Heart left ventricle (tissue), 13 donors: Measurements from ENCODE around the gene TOPORS.

Source experiments
- POLR2A ChIP-seq, 2 donors: fragments of 450-650 bp; IDR thresholded peaks; one replicate each; pipeline ENCODE4 v1.6.1; 2017; ENCODE audit warnings: antibody characterized with exemption in 2 of 2, mild to moderate bottlenecking in 2 of 2, moderate library complexity in 2 of 2
- TF ChIP-seq, protein P1 (sequence below), 12 donors: fragments of 200-600 bp; sonication (generic) in 4 of 12; IDR thresholded peaks; one replicate each; pipeline versions ENCODE4 v1.5.0 to v1.8.0; 2018 to 2022; ENCODE audit warnings: antibody characterized with exemption in 12 of 12, mild to moderate bottlenecking in 5 of 12
- donor health status: ischemic (EF 13 %, LVEDD 7.1; RV severe dilation, severe dysfunction).
- donor health status: DM: no; HTN: yes; CAD: no.
- donor health status: DM: no; HTN: no; CAD: no.
- donor health status: ischemic (EF 25% LVEDD 6.9; RV normal size, moderate dysfunction).
- donor health status: ischemic (EF 25% LVEDD 5.7; RV mildly dilated, moderate dysfunction).
- donor health status: ischemic (EF 35%, LVEDD 5.7; RV mildly dilated, moderate dysfunction).
- donor health status: nonischemic (EF 11% LVEDD 7.7; RV severe dilation, severe dysfunction).
- donor health status: DM: yes; HTN: yes; CAD: no.
- donor health status: PGD.
- donor health status: ischemic (EF 29% LVEDD 5.4; RV normal size, mild dysfunction).
- donor health status: nonischemic (EF 23%, LVEDD 6.1; RV moderate dilation, normal function).

DNA sequence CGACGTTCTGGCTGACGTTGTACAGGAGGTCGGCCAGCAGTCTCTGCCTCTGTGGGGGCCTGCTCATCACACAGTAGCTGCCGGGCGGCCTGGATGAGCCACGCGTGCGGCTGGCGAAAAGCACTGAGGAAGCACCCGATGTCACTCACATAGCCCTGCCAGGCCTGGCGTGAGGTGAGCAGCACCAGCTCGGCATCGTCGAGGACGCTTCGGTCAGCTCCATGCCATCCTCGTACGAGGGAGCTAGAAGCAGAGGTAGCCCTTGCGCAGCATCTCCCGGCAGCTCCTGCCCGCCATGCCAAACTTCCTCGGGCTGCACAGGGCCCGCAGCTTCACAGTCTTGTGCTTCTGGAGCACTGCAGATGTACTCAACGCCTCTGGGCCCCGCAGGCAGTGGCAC is 14.4 kb upstream of the TOPORS start:
- TF ChIP-seq, protein P1, sequence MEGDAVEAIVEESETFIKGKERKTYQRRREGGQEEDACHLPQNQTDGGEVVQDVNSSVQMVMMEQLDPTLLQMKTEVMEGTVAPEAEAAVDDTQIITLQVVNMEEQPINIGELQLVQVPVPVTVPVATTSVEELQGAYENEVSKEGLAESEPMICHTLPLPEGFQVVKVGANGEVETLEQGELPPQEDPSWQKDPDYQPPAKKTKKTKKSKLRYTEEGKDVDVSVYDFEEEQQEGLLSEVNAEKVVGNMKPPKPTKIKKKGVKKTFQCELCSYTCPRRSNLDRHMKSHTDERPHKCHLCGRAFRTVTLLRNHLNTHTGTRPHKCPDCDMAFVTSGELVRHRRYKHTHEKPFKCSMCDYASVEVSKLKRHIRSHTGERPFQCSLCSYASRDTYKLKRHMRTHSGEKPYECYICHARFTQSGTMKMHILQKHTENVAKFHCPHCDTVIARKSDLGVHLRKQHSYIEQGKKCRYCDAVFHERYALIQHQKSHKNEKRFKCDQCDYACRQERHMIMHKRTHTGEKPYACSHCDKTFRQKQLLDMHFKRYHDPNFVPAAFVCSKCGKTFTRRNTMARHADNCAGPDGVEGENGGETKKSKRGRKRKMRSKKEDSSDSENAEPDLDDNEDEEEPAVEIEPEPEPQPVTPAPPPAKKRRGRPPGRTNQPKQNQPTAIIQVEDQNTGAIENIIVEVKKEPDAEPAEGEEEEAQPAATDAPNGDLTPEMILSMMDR (IDR thresholded peaks at IDR 0.05) = no peak
- no peak for TF ChIP-seq POLR2A (IDR thresholded peaks at IDR 0.05)
